Astrocyte of the cerebellum (primary cell): ENCODE results near the gene FSTL1.

Experiments used
- DNase-seq: peaks from one replicate; pipeline ENCODE4 v3.0.0-alpha.2; 2011; ENCODE audit warnings: low read depth
- H3K4me3 ChIP-seq: 2 replicates; pipeline ENCODE4 v1.5.1; 2011; ENCODE audit warnings: mild to moderate bottlenecking, low read depth, low read length, moderate library complexity
- in situ Hi-C: cut with HindIII; loops from 2 replicates; pipeline ENCODE4 v1.10.0; 2017; ENCODE audit warnings: low sequenced_read_pairs
- TF ChIP-seq, protein P1 (sequence below): IDR thresholded peaks from 2 replicates; pipeline ENCODE4 v1.5.1; 2012; ENCODE audit warnings: low read length, low read depth, moderate library complexity, mild to moderate bottlenecking; ENCODE audit errors: missing control alignments

The FSTL1 gene

DNA sequence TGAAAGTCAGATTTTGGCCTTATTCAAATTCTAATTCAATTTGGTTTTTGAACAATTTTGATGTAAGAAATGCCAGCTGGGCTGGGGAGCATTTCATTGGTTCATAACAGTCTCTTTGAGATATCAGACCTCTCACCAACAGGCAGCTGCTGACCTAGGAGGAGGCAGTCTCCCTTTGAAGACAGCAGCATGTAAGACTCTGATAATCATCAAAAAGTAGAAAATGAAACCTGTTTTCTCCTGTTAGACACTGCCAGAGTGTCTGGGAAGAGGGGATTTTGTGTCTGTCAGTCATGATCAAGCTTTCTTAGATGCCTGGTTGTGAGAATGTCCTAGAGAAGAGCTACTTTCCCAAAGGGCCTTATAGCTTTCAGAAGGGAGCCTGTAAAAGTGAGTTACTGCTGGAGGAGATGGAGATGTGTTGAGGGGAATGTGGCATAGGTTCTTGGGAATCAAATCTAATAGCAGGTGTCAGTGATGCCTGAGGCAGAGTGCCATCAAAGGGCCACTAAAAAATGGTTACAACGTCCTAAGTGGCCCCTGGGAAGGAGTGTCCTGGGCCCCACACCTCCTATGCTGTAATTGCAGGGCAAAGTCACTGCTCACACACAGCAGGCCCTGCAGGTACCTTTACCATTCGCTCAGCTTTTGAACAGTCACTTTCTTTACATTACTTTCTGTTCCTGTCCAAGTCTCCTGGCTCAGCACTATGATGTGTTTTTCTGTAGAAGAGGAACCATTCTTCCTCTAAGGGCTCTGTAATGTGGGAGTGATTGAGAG lies 43.1 kb downstream of the FSTL1 start:
- no peak for DNase-seq
- TF ChIP-seq, protein P1, sequence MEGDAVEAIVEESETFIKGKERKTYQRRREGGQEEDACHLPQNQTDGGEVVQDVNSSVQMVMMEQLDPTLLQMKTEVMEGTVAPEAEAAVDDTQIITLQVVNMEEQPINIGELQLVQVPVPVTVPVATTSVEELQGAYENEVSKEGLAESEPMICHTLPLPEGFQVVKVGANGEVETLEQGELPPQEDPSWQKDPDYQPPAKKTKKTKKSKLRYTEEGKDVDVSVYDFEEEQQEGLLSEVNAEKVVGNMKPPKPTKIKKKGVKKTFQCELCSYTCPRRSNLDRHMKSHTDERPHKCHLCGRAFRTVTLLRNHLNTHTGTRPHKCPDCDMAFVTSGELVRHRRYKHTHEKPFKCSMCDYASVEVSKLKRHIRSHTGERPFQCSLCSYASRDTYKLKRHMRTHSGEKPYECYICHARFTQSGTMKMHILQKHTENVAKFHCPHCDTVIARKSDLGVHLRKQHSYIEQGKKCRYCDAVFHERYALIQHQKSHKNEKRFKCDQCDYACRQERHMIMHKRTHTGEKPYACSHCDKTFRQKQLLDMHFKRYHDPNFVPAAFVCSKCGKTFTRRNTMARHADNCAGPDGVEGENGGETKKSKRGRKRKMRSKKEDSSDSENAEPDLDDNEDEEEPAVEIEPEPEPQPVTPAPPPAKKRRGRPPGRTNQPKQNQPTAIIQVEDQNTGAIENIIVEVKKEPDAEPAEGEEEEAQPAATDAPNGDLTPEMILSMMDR = no peak
- in situ Hi-C loops = no loop called here
- H3K4me3 ChIP-seq = no peak overlapping the region

DNA sequence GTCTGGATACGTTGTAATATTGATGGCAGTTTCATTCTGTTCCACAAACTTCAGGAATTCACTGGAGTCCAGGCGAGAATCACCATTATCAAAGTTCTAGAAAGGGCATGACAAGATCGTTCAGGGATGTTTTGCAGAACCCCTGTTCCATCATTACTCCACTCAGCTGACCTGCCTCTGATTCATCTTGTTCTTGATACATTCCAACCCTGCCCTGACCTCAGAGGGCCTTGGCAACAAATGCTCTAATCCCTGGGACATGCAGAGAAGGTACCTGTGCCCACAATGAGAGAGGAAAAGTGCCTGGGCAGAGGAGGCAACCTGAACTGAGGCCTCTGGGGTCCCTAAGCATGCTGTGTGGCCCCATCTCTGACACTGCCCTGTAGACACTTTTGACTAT lies 45.9 kb downstream of the FSTL1 start:
- DNase-seq = no peak
- TF ChIP-seq, protein P1 = no peak
- no peak overlapping the region for H3K4me3 ChIP-seq
- in situ Hi-C loops = no loop called here

DNA sequence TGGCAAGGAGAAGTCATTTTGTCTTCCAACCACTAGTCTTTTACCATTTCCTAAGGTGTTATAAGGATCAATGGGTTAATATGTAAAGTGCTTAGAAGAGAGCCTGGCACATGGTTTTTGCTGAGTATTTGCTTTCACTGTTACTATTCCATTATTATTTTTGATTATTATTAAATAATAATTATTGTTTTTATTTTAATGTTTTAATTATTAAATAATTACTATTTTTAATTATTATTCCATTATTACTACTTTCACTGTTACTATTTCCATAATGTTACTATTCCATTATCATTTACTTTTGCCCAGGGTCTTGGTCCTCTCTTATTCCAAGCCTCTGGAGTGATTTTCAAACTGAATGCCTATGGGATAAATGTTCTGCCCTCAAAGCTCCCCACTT lies 48.5 kb downstream of the FSTL1 start:
- in situ Hi-C loops = no loop called here
- no peak overlapping the region for H3K4me3 ChIP-seq
- DNase-seq = no peak
- TF ChIP-seq, protein P1 = no peak

DNA sequence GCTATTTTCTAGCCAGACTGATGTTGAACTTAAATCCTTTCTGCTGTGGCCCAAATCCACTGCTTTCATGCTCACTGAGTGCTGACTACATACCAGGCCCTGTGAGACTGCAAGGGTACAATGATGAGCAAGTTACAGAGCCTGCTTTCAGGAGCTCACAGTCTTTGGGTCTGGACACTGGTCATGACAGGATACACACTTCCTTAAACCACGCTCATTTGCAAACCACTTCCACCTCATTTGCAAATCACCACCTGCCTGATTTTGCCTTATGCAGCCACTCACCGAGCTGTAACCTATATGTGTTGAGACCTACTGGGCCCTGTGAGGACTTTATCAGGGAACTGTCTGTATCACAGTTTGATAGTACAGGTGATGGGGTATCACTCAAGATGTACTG lies 51.4 kb downstream of the FSTL1 start:
- no peak for DNase-seq
- no peak overlapping the region for H3K4me3 ChIP-seq
- TF ChIP-seq, protein P1 = no peak
- in situ Hi-C loops = no loop called here

GRCh38 chr3:120396469-120396868 lies 54.3 kb downstream of the FSTL1 start:
- H3K4me3 ChIP-seq = no peak overlapping the region
- DNase-seq = no peak
- TF ChIP-seq, protein P1 = no peak
- in situ Hi-C loops = no loop called here

GRCh38 chr3:120394347-120394746 lies 56.4 kb downstream of the FSTL1 start:
- in situ Hi-C loops = no loop called here
- TF ChIP-seq, protein P1 = no peak
- no peak overlapping the region for H3K4me3 ChIP-seq
- no peak for DNase-seq

DNA sequence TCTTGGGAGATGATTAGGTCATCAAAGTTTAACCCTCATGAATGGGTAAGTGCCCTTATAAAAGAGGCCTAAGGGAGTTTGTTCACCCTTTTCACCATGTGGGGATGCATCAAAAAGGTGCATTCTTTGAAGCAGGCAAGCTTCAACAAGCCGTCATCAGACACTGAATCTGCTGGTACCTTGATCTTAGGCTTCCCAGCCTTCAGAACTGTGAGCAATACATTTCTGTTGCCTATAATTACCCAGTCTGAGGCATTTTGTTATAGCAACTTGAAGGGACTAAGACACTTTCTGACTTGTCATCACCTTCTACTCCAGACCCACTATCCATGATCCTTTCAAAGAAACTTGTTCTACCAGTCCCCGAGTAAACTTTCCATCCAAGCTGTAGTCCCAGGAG lies 57.0 kb downstream of the FSTL1 start:
- TF ChIP-seq, protein P1 = no peak
- in situ Hi-C loops = no loop called here
- no peak for DNase-seq
- no peak overlapping the region for H3K4me3 ChIP-seq
